Right atrium auricular region (tissue), 2 donors: Measurements from ENCODE around the gene XPNPEP2. TPM values are rescaled to one million over a fixed set of nuclear protein-coding genes. Genes with fewer than 3 reads are reported as not detected.

Source experiments
- DNase-seq: peaks from one replicate; pipeline ENCODE4 v3.0.0-alpha.2; 2019; ENCODE audit warnings: low spot score
- H3K27ac ChIP-seq, 2 donors: fragments of 200-600 bp; sonication (generic); 1 replicate in 1 of 2; 2 replicates in 1 of 2; pipeline ENCODE4 v1.5.1; 2016 to 2019
- H3K27me3 ChIP-seq, 2 donors: fragments of 200-600 bp; sonication (generic); one replicate each; pipeline versions ENCODE4 v1.5.1 to v1.6.0; 2017 to 2019
- H3K36me3 ChIP-seq: fragments of 200-600 bp; sonication (generic); one replicate; pipeline ENCODE4 v1.5.1; 2016
- H3K4me1 ChIP-seq, 2 donors: fragments of 200-600 bp; sonication (generic); one replicate each; pipeline versions ENCODE4 v1.5.1 to v1.6.0; 2017 to 2019
- H3K4me3 ChIP-seq, 2 donors: fragments of 200-600 bp; sonication (generic); 1 replicate in 1 of 2; 2 replicates in 1 of 2; pipeline ENCODE4 v1.5.1; 2017 to 2019; ENCODE audit warnings: mild to moderate bottlenecking in 1 of 2, moderate library complexity in 1 of 2
- H3K9me3 ChIP-seq, 2 donors: fragments of 200-600 bp; sonication (generic); one replicate each; pipeline ENCODE4 v1.5.1; 2019
- CTCF ChIP-seq, 2 donors: fragments of 200-600 bp; sonication (generic); IDR thresholded peaks; one replicate each; pipeline ENCODE4 v1.5.1; 2019; ENCODE audit warnings: antibody characterized with exemption in 2 of 2
- total RNA-seq, 2 donors: library from RNA; depleted of rRNA; stranded (reverse); fragments of >200 nt; gene quantifications; one replicate each; pipeline ENCODE4 v1.1.0, GENCODE V29; 2016

The XPNPEP2 gene
- total RNA-seq, 2 donors from 2014 or later = 2.0 to 3.5 TPM

GRCh38 chrX:129791961-129792570 lies 53.3 kb downstream of the XPNPEP2 start:
- Histone ChIP-seq H3K27me3 (no peaks in the 10 kb centered on the region), H3K4me3 (no peak overlapping the region), H3K9me3 (no peaks in the 10 kb centered on the region), H3K36me3 (no peaks in the 10 kb centered on the region), H3K27ac (no peak overlapping the region), H3K4me1 (no peaks in the 10 kb centered on the region)
- TF ChIP-seq CTCF (IDR thresholded peaks at IDR 0.05) = no peak
- DNase-seq = no peak

- TF ChIP-seq CTCF (IDR thresholded peaks at IDR 0.05) = no peak
- Histone ChIP-seq H3K4me3 (no peak overlapping the region), H3K4me1 (no peaks in the 10 kb centered on the region), H3K36me3 (no peaks in the 10 kb centered on the region), H3K27ac (no peak overlapping the region), H3K27me3 (no peaks in the 10 kb centered on the region), H3K9me3 (no peaks in the 10 kb centered on the region)
- DNase-seq = no peak
Measured at GRCh38 chrX:129792586-129793291, 54.0 kb downstream of the XPNPEP2 start.

GRCh38 chrX:129793604-129794191 lies 54.9 kb downstream of the XPNPEP2 start:
- Histone ChIP-seq H3K36me3 (no peaks in the 10 kb centered on the region), H3K27me3 (no peaks in the 10 kb centered on the region), H3K9me3 (no peaks in the 10 kb centered on the region), H3K4me3 (no peak overlapping the region), H3K4me1 (no peaks in the 10 kb centered on the region), H3K27ac (no peak overlapping the region)
- DNase-seq = no peak
- no peak for TF ChIP-seq CTCF (IDR thresholded peaks at IDR 0.05)

- no peak overlapping the region for H3K4me3 ChIP-seq
- no peak overlapping the region for H3K27ac ChIP-seq
- H3K27me3 ChIP-seq = no peaks in the 10 kb centered on the region
- no peaks in the 10 kb centered on the region for H3K36me3 ChIP-seq
- H3K4me1 ChIP-seq = no peaks in the 10 kb centered on the region
- no peak for TF ChIP-seq CTCF (IDR thresholded peaks at IDR 0.05)
- DNase-seq = no peak
- H3K9me3 ChIP-seq = no peaks in the 10 kb centered on the region
Measured at GRCh38 chrX:129795584-129795983, 56.8 kb downstream of the XPNPEP2 start.

GRCh38 chrX:129797251-129797906 lies 58.6 kb downstream of the XPNPEP2 start:
- Histone ChIP-seq H3K27me3 (no peaks in the 10 kb centered on the region), H3K27ac (no peak overlapping the region), H3K9me3 (no peaks in the 10 kb centered on the region), H3K4me3 (no peak overlapping the region), H3K4me1 (no peaks in the 10 kb centered on the region), H3K36me3 (no peaks in the 10 kb centered on the region)
- TF ChIP-seq CTCF (IDR thresholded peaks at IDR 0.05) = no peak
- no peak for DNase-seq
